PC-9 (cell line): Measurements from ENCODE around the gene DPH6. TPM values are rescaled to one million over a fixed set of nuclear protein-coding genes. Genes with fewer than 3 reads are reported as not detected.

Experiments used
- BruUV-seq: library from RNA; stranded (reverse); fragments of 400-500 nt; replicated peaks from 2 replicates; lab custom pipeline; 2021; lab: Mats Ljungman, UMichigan
- CTCF ChIA-PET: fragments of 300-600 bp; sonication (Branson Sonifier 250); formaldehyde crosslinking; loops from one replicate; lab custom pipeline; 2022; ENCODE audit warnings: antibody characterized with exemption; lab: Charles Lee
- POLR2A ChIA-PET: fragments of 300-600 bp; sonication (Branson Sonifier 250); formaldehyde crosslinking; loops from one replicate; lab custom pipeline; 2022; ENCODE audit warnings: antibody characterized with exemption; ENCODE audit not compliant: unreplicated experiment; lab: Charles Lee
- DNase-seq, 2 experiments: peaks; one replicate each; pipeline versions ENCODE4 v3.0.0 to v3.0.0-alpha.2; 2015 to 2022; ENCODE audit warnings: mixed read lengths in 1 of 2
- H2AFZ ChIP-seq: fragments of 200-600 bp; sonication (generic); 2 replicates; pipeline ENCODE4 v1.8.1; 2017; ENCODE audit warnings: antibody characterized with exemption
- H3F3A ChIP-seq: fragments of 200-600 bp; sonication (generic); 2 replicates; pipeline ENCODE4 v1.8.1; 2017; ENCODE audit warnings: antibody characterized with exemption, mild to moderate bottlenecking, low read depth; ENCODE audit not compliant: insufficient read depth
- H3K27ac ChIP-seq: fragments of 200-600 bp; sonication (generic); 2 replicates; pipeline ENCODE4 v1.6.1; 2016; ENCODE audit warnings: mixed run types
- H3K27me3 ChIP-seq: fragments of 200-600 bp; sonication (generic); 2 replicates; pipeline ENCODE4 v1.6.1; 2016; ENCODE audit warnings: low read depth, mixed run types; ENCODE audit not compliant: insufficient read depth
- H3K36me3 ChIP-seq: fragments of 200-600 bp; sonication (generic); 2 replicates; pipeline ENCODE4 v1.6.1; 2016; ENCODE audit warnings: low read depth, mixed run types
- H3K4me1 ChIP-seq: fragments of 200-600 bp; sonication (generic); replicated peaks from 2 replicates; pipeline ENCODE4 v1.6.1; 2016; ENCODE audit warnings: mixed run types; ENCODE audit not compliant: insufficient read depth
- H3K4me2 ChIP-seq: fragments of 200-600 bp; sonication (generic); 2 replicates; pipeline ENCODE4 v1.6.1; 2017; ENCODE audit warnings: mixed run types
- H3K4me3 ChIP-seq: fragments of 200-600 bp; sonication (generic); 2 replicates; pipeline ENCODE4 v1.6.1; 2016; ENCODE audit warnings: mixed run types
- H3K79me2 ChIP-seq: fragments of 200-600 bp; sonication (generic); 2 replicates; pipeline ENCODE4 v1.6.1; 2017; ENCODE audit warnings: low read depth, mixed run types
- H3K9me2 ChIP-seq: fragments of 200-600 bp; sonication (generic); 2 replicates; pipeline ENCODE4 v1.8.1; 2017; ENCODE audit warnings: mild to moderate bottlenecking; ENCODE audit not compliant: insufficient read depth
- H3K9me3 ChIP-seq: fragments of 200-600 bp; sonication (generic); 2 replicates; pipeline ENCODE4 v1.8.1; 2016; ENCODE audit warnings: low read depth; ENCODE audit not compliant: insufficient read depth
- H4K20me1 ChIP-seq: fragments of 200-600 bp; sonication (generic); 2 replicates; pipeline ENCODE4 v1.8.1; 2017; ENCODE audit not compliant: insufficient read depth
- CTCF ChIP-seq: fragments of 200-600 bp; sonication (generic); conservative IDR thresholded peaks from 2 replicates; pipeline ENCODE4 v1.6.1; 2017; ENCODE audit warnings: mixed run types, antibody characterized with exemption, mild to moderate bottlenecking, moderate library complexity
- EZH2 ChIP-seq: fragments of 200-600 bp; sonication (generic); IDR thresholded peaks from 2 replicates; pipeline ENCODE4 v1.8.0; 2017; ENCODE audit warnings: antibody characterized with exemption, low read depth
- intact Hi-C: fragments of 100-400 bp; cut with micrococcal nuclease; formaldehyde crosslinking; loops from one replicate; pipeline ENCODE4 v1.10.0; 2022; ENCODE audit not compliant: unreplicated experiment
- total RNA-seq: library from RNA; stranded (reverse); gene quantifications from 2 replicates; pipeline ENCODE4 v1.2.3, GENCODE V29; 2021

Gene DPH6
- total RNA-seq, 1 experiment from 2014 or later = 14.8 TPM

GRCh38 chr15:35491173-35491572, 54.8 kb downstream of the DPH6 start:
- intact Hi-C loops = no loop called here
- Histone ChIP-seq H3K4me1 (no peaks in the 10 kb centered on the region), H3K36me3 (no peaks in the 10 kb centered on the region), H3K4me2 (no peak overlapping the region), H2AFZ (no peak overlapping the region), H3K27me3 (no peaks in the 10 kb centered on the region), H3K27ac (no peak overlapping the region), H3K9me3 (no peaks in the 10 kb centered on the region), H4K20me1 (no peaks in the 10 kb centered on the region), H3K9me2 (no peaks in the 10 kb centered on the region), H3F3A (no peaks in the 10 kb centered on the region), H3K4me3 (no peak overlapping the region), H3K79me2 (no peaks in the 10 kb centered on the region)
- CTCF ChIA-PET = no interaction called here
- POLR2A ChIA-PET = no interaction called here
- TF ChIP-seq EZH2 (no peak), CTCF (no peak)
- no peak for DNase-seq
- no TSS peak for BruUV-seq

GRCh38 chr15:35490511-35490910, 55.5 kb downstream of the DPH6 start:
- Histone ChIP-seq H3F3A (no peaks in the 10 kb centered on the region), H3K36me3 (no peaks in the 10 kb centered on the region), H3K4me2 (no peak overlapping the region), H3K27me3 (no peaks in the 10 kb centered on the region), H3K79me2 (no peaks in the 10 kb centered on the region), H3K27ac (no peak overlapping the region), H3K9me3 (no peaks in the 10 kb centered on the region), H3K9me2 (no peaks in the 10 kb centered on the region), H2AFZ (no peak overlapping the region), H3K4me3 (no peak overlapping the region), H3K4me1 (no peaks in the 10 kb centered on the region), H4K20me1 (no peaks in the 10 kb centered on the region)
- intact Hi-C loops = no loop called here
- POLR2A ChIA-PET = no interaction called here
- no peak for DNase-seq
- TF ChIP-seq CTCF = no peak
- no TSS peak for BruUV-seq
- CTCF ChIA-PET = no interaction called here

GRCh38 chr15:35487417-35487816, 58.5 kb downstream of the DPH6 start:
- Histone ChIP-seq H3K9me2 (no peaks in the 10 kb centered on the region), H3F3A (no peaks in the 10 kb centered on the region), H4K20me1 (no peaks in the 10 kb centered on the region), H3K27me3 (no peaks in the 10 kb centered on the region), H3K9me3 (no peaks in the 10 kb centered on the region), H3K4me1 (peaks cover 2% of the 10 kb centered on the region; the same call in 1 of the 2 replicates), H3K4me2 (no peak overlapping the region), H3K79me2 (no peaks in the 10 kb centered on the region), H3K27ac (no peak overlapping the region), H2AFZ (no peak overlapping the region), H3K4me3 (no peak overlapping the region), H3K36me3 (no peaks in the 10 kb centered on the region)
- POLR2A ChIA-PET = no interaction called here
- TF ChIP-seq CTCF = no peak
- TF ChIP-seq EZH2 = no peak
- no TSS peak for BruUV-seq
- CTCF ChIA-PET = no interaction called here
- intact Hi-C loops = no loop called here
- DNase-seq = no peak
